SK-N-SH (cell line): ENCODE measurements around the gene ARMC3. TPM values are rescaled to one million over a fixed set of nuclear protein-coding genes. Genes with fewer than 3 reads are reported as not detected.

Experiments used
- CTCF ChIA-PET: fragments of 300-600, 350-600 bp; formaldehyde crosslinking; extraction: SDS; loops from one replicate; lab custom pipeline; 2021; lab: Yijun Ruan, JAX
- POLR2A ChIA-PET: fragments of 350-600 bp; sonication (Branson Sonifier 250); formaldehyde crosslinking; extraction: SDS; loops from one replicate; lab custom pipeline; 2020; ENCODE audit warnings: antibody characterized with exemption, inconsistent platforms; lab: Yijun Ruan, JAX
- DNase-seq: peaks from one replicate; pipeline ENCODE4 v3.0.0; 2012
- H2AFZ ChIP-seq: fragments of 200-600 bp; sonication (generic); 2 replicates; pipeline ENCODE4 v1.8.1; 2016; ENCODE audit warnings: antibody characterized with exemption, mild to moderate bottlenecking, low read depth
- H3F3A ChIP-seq: fragments of 200-600 bp; sonication (generic); replicated peaks from 2 replicates; pipeline ENCODE3; 2016; ENCODE audit warnings: antibody characterized with exemption, mild to moderate bottlenecking; ENCODE audit not compliant: insufficient read depth
- H3K27ac ChIP-seq, 2 experiments: fragments of 200-500 bp in 1 of 2; fragments of 200-600 bp in 1 of 2; sonication (Bioruptor generic) in 1 of 2; sonication (generic), shearing (Covaris generic) in 1 of 2; 2 replicates each; pipeline versions ENCODE4 v1.5.1 to v1.6.1; 2014 to 2016; ENCODE audit warnings: low read depth in 2 of 2, inconsistent platforms in 1 of 2, low read length in 1 of 2, mild to moderate bottlenecking in 1 of 2, mixed read lengths in 1 of 2
- H3K27me3 ChIP-seq: fragments of 200-600 bp; sonication (generic), shearing (Covaris generic); 2 replicates; pipeline ENCODE4 v1.6.1; 2016; ENCODE audit warnings: mixed run types; ENCODE audit not compliant: insufficient read depth
- H3K36me3 ChIP-seq, 2 experiments: fragments of 200-500 bp in 1 of 2; fragments of 200-600 bp in 1 of 2; sonication (Bioruptor generic) in 1 of 2; sonication (generic) in 1 of 2; replicated peaks in 1 of 2; 2 replicates each; pipeline versions ENCODE3 to v1.5.1; 2014 to 2016; ENCODE audit warnings: low read length in 1 of 2, mild to moderate bottlenecking in 1 of 2; ENCODE audit not compliant: insufficient read depth in 2 of 2, control insufficient read depth in 1 of 2
- H3K4me1 ChIP-seq, 2 experiments: fragments of 200-500 bp in 1 of 2; fragments of 200-600 bp in 1 of 2; sonication (Bioruptor generic) in 1 of 2; sonication (generic), shearing (Covaris generic) in 1 of 2; 2 replicates each; pipeline versions ENCODE4 v1.5.1 to v1.6.1; 2014 to 2016; ENCODE audit warnings: low read depth in 1 of 2, low read length in 1 of 2, mixed run types in 1 of 2; ENCODE audit not compliant: insufficient read depth in 2 of 2, control insufficient read depth in 1 of 2
- H3K4me2 ChIP-seq: fragments of 200-600 bp; sonication (generic), shearing (Covaris generic); 2 replicates; pipeline ENCODE4 v1.6.1; 2017; ENCODE audit warnings: mixed run types
- H3K4me3 ChIP-seq, 2 experiments: fragments of 200-500 bp in 1 of 2; fragments of 200-600 bp in 1 of 2; sonication (Bioruptor generic) in 1 of 2; sonication (generic), shearing (Covaris generic) in 1 of 2; 2 replicates each; pipeline versions ENCODE4 v1.5.1 to v1.8.1; 2014 to 2016; ENCODE audit warnings: low read depth in 2 of 2, inconsistent platforms in 1 of 2, low read length in 1 of 2, mild to moderate bottlenecking in 1 of 2, mixed read lengths in 1 of 2, moderate library complexity in 1 of 2
- H3K79me2 ChIP-seq: fragments of 200-600 bp; sonication (generic); 2 replicates; pipeline ENCODE4 v1.8.1; 2017; ENCODE audit warnings: mild to moderate bottlenecking; ENCODE audit not compliant: insufficient read depth
- H3K9ac ChIP-seq: fragments of 200-600 bp; sonication (generic); 2 replicates; pipeline ENCODE4 v1.6.1; 2017; ENCODE audit warnings: mixed run types
- H3K9me2 ChIP-seq: fragments of 200-600 bp; sonication (generic); 2 replicates; pipeline ENCODE4 v1.6.1; 2017; ENCODE audit warnings: mixed run types
- H3K9me3 ChIP-seq: fragments of 200-600 bp; sonication (generic); 2 replicates; pipeline ENCODE4 v1.6.1; 2017; ENCODE audit warnings: mixed run types, mild to moderate bottlenecking, moderate library complexity
- H4K20me1 ChIP-seq: fragments of 200-600 bp; sonication (generic); 2 replicates; pipeline ENCODE4 v1.6.1; 2017; ENCODE audit warnings: mild to moderate bottlenecking, mixed run types; ENCODE audit not compliant: insufficient read depth
- FOSL2 ChIP-seq: IDR thresholded peaks from 2 replicates; pipeline ENCODE4 v1.4.0; 2012; ENCODE audit warnings: low read depth, mild to moderate bottlenecking, moderate library complexity, borderline replicate concordance
- GABPA ChIP-seq: IDR thresholded peaks from 2 replicates; pipeline ENCODE4 v1.4.0; 2012; ENCODE audit warnings: low read depth, mild to moderate bottlenecking
- GATA2 ChIP-seq: sonication (generic); formaldehyde crosslinking; IDR thresholded peaks from 2 replicates; pipeline ENCODE4 v1.5.0; 2020; ENCODE audit warnings: mild to moderate bottlenecking, missing genetic modification reagents
- NRF1 ChIP-seq: IDR thresholded peaks from 2 replicates; pipeline ENCODE4 v1.6.1; 2012; ENCODE audit warnings: low read depth, mild to moderate bottlenecking, low read length
- REST ChIP-seq: IDR thresholded peaks from 2 replicates; pipeline ENCODE4 v1.6.1; 2012; ENCODE audit warnings: mild to moderate bottlenecking, low read depth, low read length, moderate library complexity
- RFX5 ChIP-seq: IDR thresholded peaks from 2 replicates; pipeline ENCODE4 v1.6.1; 2012; ENCODE audit warnings: mild to moderate bottlenecking, improper control_type of control experiment, low read length
- RXRA ChIP-seq: IDR thresholded peaks from 2 replicates; pipeline ENCODE4 v1.4.0; 2012; ENCODE audit warnings: low read depth, mild to moderate bottlenecking, borderline replicate concordance
- SMC3 ChIP-seq: IDR thresholded peaks from 2 replicates; pipeline ENCODE4 v1.6.1; 2012; ENCODE audit warnings: low read depth, low read length, improper control_type of control experiment
- TCF12 ChIP-seq: IDR thresholded peaks from 2 replicates; pipeline ENCODE4 v1.4.0; 2012
- WGBS: methylation state at CpG from one replicate; pipeline ENCODE4 v1.1.6; 2017; ENCODE audit warnings: low lambda C conversion rate; 5-methylcytosine and 5-hydroxymethylcytosine counted together
- polyA plus RNA-seq, 3 experiments: library from polyadenylated mRNA; depleted of rRNA; stranded (reverse); fragments of >200 nt; gene quantifications; 2 replicates each; pipeline ENCODE4 v1.2.3, GENCODE V29; 2012

The ARMC3 gene
- polyA plus RNA-seq, 1 of the 3 experiments (the other 2 are of a cell fraction), result not detected

- no peaks in the 10 kb centered on the region for H3F3A ChIP-seq
- no peaks in the 10 kb centered on the region for H3K79me2 ChIP-seq
- no peak for TF ChIP-seq GATA2 (CRISPR knock-in tag)
- TF ChIP-seq REST, result no peak
- no peak for TF ChIP-seq RXRA
- TF ChIP-seq NRF1, result no peak
- no peak for TF ChIP-seq RFX5
- TF ChIP-seq SMC3, result no peak
- TF ChIP-seq GABPA, result no peak
- TF ChIP-seq TCF12, result no peak
- TF ChIP-seq, all 33 proteins: peak for 0
- Histone ChIP-seq H3K27me3 (no peaks in the 10 kb centered on the region; the same call in 1 of the 2 replicates), H3K4me2 (no peak overlapping the region), H3K9me3 (no peaks in the 10 kb centered on the region), H4K20me1 (no peaks in the 10 kb centered on the region), H3K27ac (no peak overlapping the region), H3K4me1 (peaks cover 0 to 2% of the 10 kb centered on the region in 2 experiments; a peak in 1 of 4 replicates), H3K4me3 (no peak overlapping the region), H3K9me2 (no peaks in the 10 kb centered on the region), H2AFZ (no peak overlapping the region), H3K36me3 (no peaks in the 10 kb centered on the region), H3K9ac (no peak overlapping the region)
- 83% methylated on average over 14 of the region's 14 CpGs for WGBS
- ChIA-PET POLR2A (no interaction called here), CTCF (interaction anchor here (0.6 to 2.7 kb wide), 5 partner anchors 9 to 178 kb away, joined by 3 to 16 read pairs (median 3); no protein-coding TSS in a partner anchor)
- DNase-seq, result no peak
These were observed 74.2 kb downstream of the ARMC3 start for GRCh38 chr10:23001901-23002516.

GRCh38 chr10:23005150-23005549 lies 77.3 kb downstream of the ARMC3 start:
- H3K9ac ChIP-seq, result no peak overlapping the region
- no peak overlapping the region for H2AFZ ChIP-seq
- H3K79me2 ChIP-seq, result no peaks in the 10 kb centered on the region
- no peak overlapping the region for H3K4me2 ChIP-seq
- WGBS, result 85% methylated on average over 12 of the region's 12 CpGs
- TF ChIP-seq REST, result no peak
- no peak for TF ChIP-seq FOSL2
- H3K36me3 ChIP-seq, result no peaks in the 10 kb centered on the region
- H3K27me3 ChIP-seq, result no peaks in the 10 kb centered on the region
- H4K20me1 ChIP-seq, result no peaks in the 10 kb centered on the region
- no peaks in the 10 kb centered on the region for H3K9me3 ChIP-seq
- H3K4me3 ChIP-seq, result no peak overlapping the region
- H3K27ac ChIP-seq, result no peak overlapping the region
- CTCF ChIA-PET, result no interaction called here
- no peaks in the 10 kb centered on the region for H3K9me2 ChIP-seq
- POLR2A ChIA-PET, result no interaction called here
- peaks cover 0 to 2% of the 10 kb centered on the region in 2 experiments; a peak in 1 of 4 replicates for H3K4me1 ChIP-seq
- DNase-seq, result no peak
- no peaks in the 10 kb centered on the region for H3F3A ChIP-seq
